ENCODE results near the gene TMEM120B. TPM values are rescaled to one million over a fixed set of nuclear protein-coding genes. Genes with fewer than 3 reads are reported as not detected.
"Not testable (repeated sequence)": the region's sequence is repeated elsewhere in the genome, so short reads cannot be mapped to it uniquely, and the experiment has no call there.

TMEM120B gene
- total and polyA plus RNA-seq, 2 of the 13 experiments (the other 11 are each of a cell fraction or from before 2014, with no cell fraction given), result 7.1 to 12.9 TPM

DNA sequence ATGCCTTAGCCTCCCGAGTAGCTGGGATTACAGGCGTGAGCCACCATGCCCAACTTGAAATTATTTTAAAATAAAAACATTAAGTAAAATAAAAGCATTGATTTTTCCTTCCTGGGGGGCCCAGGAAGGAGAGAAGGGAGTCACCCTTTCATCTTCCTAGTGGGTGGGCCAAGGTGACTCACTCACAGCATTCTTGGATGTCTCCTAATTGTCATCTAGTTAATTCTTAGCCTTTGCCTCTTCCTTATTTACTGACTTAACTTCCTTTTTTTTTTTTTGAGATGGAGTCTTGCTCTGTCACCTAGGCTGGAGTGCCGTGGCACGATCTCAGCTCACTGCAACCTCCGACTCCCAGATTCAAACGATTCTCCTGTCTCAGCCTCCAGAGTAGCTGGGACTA lies 29.2 kb downstream of the TMEM120B start (continued):
- TF ChIP-seq ARHGAP35 (CRISPR knock-in tag; IDR thresholded peaks at IDR 0.05; ENCODE audit: borderline replicate concordance) (no peak), RBM39 (IDR thresholded peaks at IDR 0.05; ENCODE audit: low read depth, low read length, poor library complexity, severe bottlenecking) (no peak), ZNF282 (IDR thresholded peaks at IDR 0.05; ENCODE audit: partially characterized antibody) (no peak), ZSCAN25 (CRISPR knock-in tag; IDR thresholded peaks at IDR 0.05) (no peak), ZNF672 (CRISPR knock-in tag; IDR thresholded peaks at IDR 0.05) (no peak), RCOR2 (CRISPR knock-in tag; IDR thresholded peaks at IDR 0.05) (no peak), MBD4 (IDR thresholded peaks at IDR 0.05; ENCODE audit: borderline replicate concordance, low read length) (no peak)

DNA sequence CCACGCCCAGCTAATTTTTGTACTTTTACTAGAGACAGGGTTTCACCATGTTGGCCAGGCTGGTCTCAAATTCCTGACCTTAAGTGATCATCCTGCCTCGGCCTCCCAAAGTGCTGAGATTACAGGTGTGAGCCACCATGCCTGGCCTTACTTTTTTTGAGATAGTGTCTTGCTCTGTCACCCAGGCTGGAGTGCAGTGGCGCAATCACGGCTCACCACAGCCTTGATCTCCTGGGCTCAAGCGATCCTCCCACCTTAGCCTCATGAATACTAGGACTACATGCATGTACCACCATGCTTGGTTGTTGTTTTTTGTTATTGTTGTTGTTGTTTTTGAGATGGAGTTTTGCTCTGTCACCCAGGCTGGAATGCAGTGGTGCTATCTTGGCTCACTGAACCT lies 33.0 kb downstream of the TMEM120B start:
- H3K9ac ChIP-seq (ENCODE audit: insufficient read depth, low read depth, low read length); FAIRE-seq; H3K27me3 ChIP-seq (ENCODE audit: control insufficient read depth in 1 of 2, insufficient read depth in 2 of 2, low read length in 2 of 2); H3K79me2 ChIP-seq (ENCODE audit: insufficient read depth, low read length); H3K27ac ChIP-seq (ENCODE audit: extremely low read length, insufficient read depth, low read length); ATAC-seq; CTCF ChIA-PET (ENCODE audit: low intra/inter-chr PET ratio, low total read pairs); H3K4me3 ChIP-seq (replicated peaks in 1 of 3; ENCODE audit: insufficient read depth in 1 of 3, low read depth in 2 of 3, low read length in 3 of 3); in situ Hi-C loops (cut with HindIII; ENCODE audit: extremely low pct_ligation_motif_present, low pct_unique_long_range_greater_than_20kb); intact Hi-C loops (cut with micrococcal nuclease; ENCODE audit: unreplicated experiment); H4K20me1 ChIP-seq (ENCODE audit: insufficient read depth, low read length); H3K4me2 ChIP-seq (ENCODE audit: low read depth, low read length); BruUV-seq (replicated peaks); POLR2A ChIA-PET; H3K9me3 ChIP-seq (ENCODE audit: low read length); H3K36me3 ChIP-seq (replicated peaks in 1 of 2; ENCODE audit: control insufficient read depth in 1 of 2, insufficient read depth in 2 of 2, low read length in 2 of 2); DNase-seq (ENCODE audit: low spot score); H2AFZ ChIP-seq (ENCODE audit: low read length): not testable (repeated sequence)
- TF ChIP-seq CEBPB (IDR thresholded peaks at IDR 0.05; ENCODE audit: borderline replicate concordance, low read depth, low read length) (peak; percentile 35; the same call in 1 of the 2 replicates), CEBPG (CRISPR knock-in tag; IDR thresholded peaks at IDR 0.05) (0 out of 2 replicates have a peak, but pooled peaks have one; percentile 36), ZNF460 (CRISPR knock-in tag; IDR thresholded peaks at IDR 0.05; ENCODE audit: borderline replicate concordance) (peak; percentile 29; the same call in 1 of the 2 replicates)
- peaks cover 37% of the 10 kb centered on the region for H3K4me1 ChIP-seq (ENCODE audit: insufficient read depth, low read length)
- WGBS (ENCODE audit: low lambda C conversion rate), result 88% methylated on average over 5 of the region's 5 CpGs
